Measurements from ENCODE around the gene ASTE1.

DNA sequence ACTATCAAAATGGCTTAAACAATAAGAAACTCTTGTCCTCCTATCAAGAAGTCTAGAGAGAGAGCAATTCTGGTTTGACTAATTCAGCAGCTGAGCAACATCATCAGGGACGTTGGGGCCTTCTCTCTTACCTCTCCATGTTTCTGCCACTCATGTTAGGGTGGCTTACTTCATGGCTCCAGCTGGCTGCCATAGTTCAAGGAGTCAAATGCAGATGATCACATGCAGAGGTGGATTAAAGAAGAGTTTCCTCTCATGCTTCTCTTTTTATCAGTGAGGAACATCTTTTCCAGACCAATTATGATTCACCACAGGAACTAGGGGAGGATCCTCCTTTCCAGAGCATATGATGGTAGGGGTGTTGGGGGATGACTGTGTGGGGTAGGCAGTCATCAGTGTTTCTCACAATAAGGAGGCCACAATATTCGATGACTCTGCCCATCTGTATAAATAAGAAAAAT, 45.5 kb upstream of the ASTE1 start:
- TF ChIP-seq CTCF (IDR thresholded peaks at IDR 0.05), result no peak
- TF ChIP-seq POLR2A (IDR thresholded peaks at IDR 0.05), result no peak
